ENCODE data around the gene CLN5.

DNA sequence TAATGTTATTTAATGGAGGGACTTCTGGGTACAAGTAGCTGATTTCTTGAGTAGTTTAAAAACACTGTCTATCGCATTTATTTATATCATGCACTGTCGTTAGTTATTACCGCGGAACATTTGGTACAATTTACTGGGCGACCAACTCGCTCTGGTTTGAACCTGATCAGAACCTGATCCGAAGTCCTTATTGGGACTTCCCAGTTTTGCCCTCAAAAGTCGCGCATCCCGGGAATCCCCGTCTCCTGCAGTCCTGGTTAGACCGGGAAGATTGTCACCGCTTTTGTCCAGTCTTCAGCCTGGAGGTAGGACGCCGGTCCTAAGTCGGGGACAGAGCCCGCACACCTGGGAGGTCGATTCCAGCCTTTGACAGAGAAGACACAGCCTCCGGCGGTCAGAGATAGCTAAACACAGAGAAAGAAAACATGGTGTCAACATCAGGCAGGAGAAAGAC, 694 bp downstream of the CLN5 start:
- TF ChIP-seq, protein P1, sequence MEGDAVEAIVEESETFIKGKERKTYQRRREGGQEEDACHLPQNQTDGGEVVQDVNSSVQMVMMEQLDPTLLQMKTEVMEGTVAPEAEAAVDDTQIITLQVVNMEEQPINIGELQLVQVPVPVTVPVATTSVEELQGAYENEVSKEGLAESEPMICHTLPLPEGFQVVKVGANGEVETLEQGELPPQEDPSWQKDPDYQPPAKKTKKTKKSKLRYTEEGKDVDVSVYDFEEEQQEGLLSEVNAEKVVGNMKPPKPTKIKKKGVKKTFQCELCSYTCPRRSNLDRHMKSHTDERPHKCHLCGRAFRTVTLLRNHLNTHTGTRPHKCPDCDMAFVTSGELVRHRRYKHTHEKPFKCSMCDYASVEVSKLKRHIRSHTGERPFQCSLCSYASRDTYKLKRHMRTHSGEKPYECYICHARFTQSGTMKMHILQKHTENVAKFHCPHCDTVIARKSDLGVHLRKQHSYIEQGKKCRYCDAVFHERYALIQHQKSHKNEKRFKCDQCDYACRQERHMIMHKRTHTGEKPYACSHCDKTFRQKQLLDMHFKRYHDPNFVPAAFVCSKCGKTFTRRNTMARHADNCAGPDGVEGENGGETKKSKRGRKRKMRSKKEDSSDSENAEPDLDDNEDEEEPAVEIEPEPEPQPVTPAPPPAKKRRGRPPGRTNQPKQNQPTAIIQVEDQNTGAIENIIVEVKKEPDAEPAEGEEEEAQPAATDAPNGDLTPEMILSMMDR (conservative IDR thresholded peaks at IDR 0.05) = no peak
- TF ChIP-seq EZH2 (IDR thresholded peaks at IDR 0.05; ENCODE audit: low read depth) = no peak
